H1 (cell line): ENCODE results near the gene PCYT1A.

Source experiments
- BRCA1 ChIP-seq: IDR thresholded peaks from 2 replicates; pipeline ENCODE4 v1.6.1; 2012; ENCODE audit warnings: low read depth, low read length, improper control_type of control experiment
- CEBPB ChIP-seq: IDR thresholded peaks from 2 replicates; pipeline ENCODE4 v1.6.1; 2012; ENCODE audit warnings: low read depth, low read length
- CHD1 ChIP-seq: IDR thresholded peaks from 2 replicates; pipeline ENCODE4 v1.6.1; 2012; ENCODE audit warnings: low read depth, low read length, improper control_type of control experiment
- CHD2 ChIP-seq: IDR thresholded peaks from 2 replicates; pipeline ENCODE4 v1.6.1; 2012; ENCODE audit warnings: low read length, improper control_type of control experiment
- CTCF ChIP-seq, 3 experiments: IDR thresholded peaks; 1 replicate in 2 of 3; 2 replicates in 1 of 3; pipeline versions ENCODE4 v1.5.1 to v1.6.1; 2011; ENCODE audit warnings: low read length in 3 of 3, mild to moderate bottlenecking in 3 of 3, inconsistent platforms in 2 of 3, low read depth in 1 of 3, moderate library complexity in 1 of 3; ENCODE audit not compliant: insufficient read depth in 1 of 3; ENCODE audit errors: control extremely low read depth in 1 of 3
- FOSL1 ChIP-seq: IDR thresholded peaks from 2 replicates; pipeline ENCODE4 v1.6.1; 2011; ENCODE audit warnings: mild to moderate bottlenecking, low read depth, low read length, moderate library complexity; ENCODE audit not compliant: insufficient read depth
- GABPA ChIP-seq: IDR thresholded peaks from 2 replicates; pipeline ENCODE4 v1.6.1; 2011; ENCODE audit warnings: mild to moderate bottlenecking, low read length, moderate library complexity, borderline replicate concordance; ENCODE audit not compliant: insufficient read depth
- JUN ChIP-seq: IDR thresholded peaks from 2 replicates; pipeline ENCODE4 v1.6.1; 2011; ENCODE audit warnings: low read depth, mild to moderate bottlenecking, improper control_type of control experiment, low read length
- KDM1A ChIP-seq: fragments of 200-600, 300-600 bp; sonication (generic); IDR thresholded peaks from 2 replicates; pipeline ENCODE4 v1.7.1; 2016; ENCODE audit warnings: mild to moderate bottlenecking, low read length, borderline replicate concordance
- POLR2AphosphoS5 ChIP-seq: IDR thresholded peaks from 2 replicates; pipeline ENCODE4 v1.6.1; 2011; ENCODE audit warnings: low read depth, low read length
- SIX5 ChIP-seq: IDR thresholded peaks from 2 replicates; pipeline ENCODE4 v1.6.1; 2011; ENCODE audit warnings: mild to moderate bottlenecking, low read depth, low read length
- TEAD4 ChIP-seq: IDR thresholded peaks from 2 replicates; pipeline ENCODE4 v1.6.1; 2012; ENCODE audit warnings: low read depth, low read length, inconsistent platforms, mixed read lengths

GRCh38 chr3:196218155-196218712 is 69.3 kb downstream of the PCYT1A start:
- no peak for TF ChIP-seq CEBPB
- no peak for TF ChIP-seq CHD2
- TF ChIP-seq CHD1: no peak
- no peak for TF ChIP-seq JUN
- no peak for TF ChIP-seq KDM1A
- no peak for TF ChIP-seq BRCA1
- TF ChIP-seq SIX5: no peak
- no peak for TF ChIP-seq CTCF (IDR thresholded peaks at IDR 0.05; ENCODE audit: control extremely low read depth in 1 of 3, insufficient read depth in 1 of 3, low read depth in 1 of 3, low read length in 3 of 3)
- TF ChIP-seq FOSL1: no peak
- no peak for TF ChIP-seq POLR2AphosphoS5
- TF ChIP-seq GABPA: no peak
- no peak for TF ChIP-seq TEAD4
